Skeletal muscle tissue (tissue), 4 donors: ENCODE data around the gene TMEM81. TPM values are rescaled to one million over a fixed set of nuclear protein-coding genes. Genes with fewer than 3 reads are reported as not detected.

Experiments used
- H3K27ac ChIP-seq: one replicate; pipeline ENCODE4 v1.7.0; 2013; ENCODE audit warnings: mild to moderate bottlenecking, low read depth, low read length, inconsistent platforms
- H3K27me3 ChIP-seq, 3 donors: one replicate each; pipeline ENCODE4 v1.7.0; 2013; ENCODE audit warnings: low read length in 3 of 3; ENCODE audit not compliant: control insufficient read depth in 3 of 3, insufficient read depth in 3 of 3
- H3K36me3 ChIP-seq, 3 donors: one replicate each; pipeline ENCODE4 v1.7.0; 2013; ENCODE audit warnings: low read length in 3 of 3; ENCODE audit not compliant: control insufficient read depth in 3 of 3, insufficient read depth in 3 of 3
- H3K4me1 ChIP-seq, 3 donors: one replicate each; pipeline ENCODE4 v1.7.0; 2013; ENCODE audit warnings: low read length in 3 of 3, mild to moderate bottlenecking in 3 of 3; ENCODE audit not compliant: control insufficient read depth in 3 of 3, insufficient read depth in 3 of 3
- H3K4me3 ChIP-seq, 3 donors: one replicate each; pipeline ENCODE4 v1.7.0; 2013; ENCODE audit warnings: low read length in 3 of 3
- H3K9ac ChIP-seq, 3 donors: one replicate each; pipeline ENCODE4 v1.7.0; 2013; ENCODE audit warnings: low read length in 3 of 3, mild to moderate bottlenecking in 3 of 3, moderate library complexity in 2 of 3, low read depth in 1 of 3
- H3K9me3 ChIP-seq, 3 donors: one replicate each; pipeline ENCODE4 v1.7.0; 2013; ENCODE audit warnings: low read length in 3 of 3; ENCODE audit not compliant: control insufficient read depth in 3 of 3
- total RNA-seq: library from RNA; depleted of rRNA; stranded (reverse); fragments of >200 nt; gene quantifications from one replicate; pipeline ENCODE4 v1.2.3, GENCODE V29; 2014
- donor health status: Osteomylitis.

Gene TMEM81
- total RNA-seq, 1 donor from 2014 or later, result 0.52 TPM

GRCh38 chr1:205062319-205062718 is 21.9 kb downstream of the TMEM81 start:
- peaks cover 6 to 8% (median 8%) of the 10 kb centered on the region in 3 donors for H3K4me1 ChIP-seq
- no peak overlapping the region for H3K27ac ChIP-seq
- no peak overlapping the region for H3K4me3 ChIP-seq
- H3K36me3 ChIP-seq, result no peaks in the 10 kb centered on the region
- no peak overlapping the region for H3K9ac ChIP-seq
- H3K27me3 ChIP-seq, result peaks cover 0 to 4% (median 3%) of the 10 kb centered on the region in 3 donors
- no peaks in the 10 kb centered on the region for H3K9me3 ChIP-seq

GRCh38 chr1:205061665-205062069 is 22.6 kb downstream of the TMEM81 start:
- peaks cover 6 to 8% (median 8%) of the 10 kb centered on the region in 3 donors for H3K4me1 ChIP-seq
- no peak overlapping the region for H3K4me3 ChIP-seq
- H3K27me3 ChIP-seq, result peaks cover 0 to 8% (median 3%) of the 10 kb centered on the region in 3 donors
- H3K9ac ChIP-seq, result no peak overlapping the region
- H3K27ac ChIP-seq, result no peak overlapping the region
- H3K36me3 ChIP-seq, result no peaks in the 10 kb centered on the region
- H3K9me3 ChIP-seq, result no peaks in the 10 kb centered on the region

DNA sequence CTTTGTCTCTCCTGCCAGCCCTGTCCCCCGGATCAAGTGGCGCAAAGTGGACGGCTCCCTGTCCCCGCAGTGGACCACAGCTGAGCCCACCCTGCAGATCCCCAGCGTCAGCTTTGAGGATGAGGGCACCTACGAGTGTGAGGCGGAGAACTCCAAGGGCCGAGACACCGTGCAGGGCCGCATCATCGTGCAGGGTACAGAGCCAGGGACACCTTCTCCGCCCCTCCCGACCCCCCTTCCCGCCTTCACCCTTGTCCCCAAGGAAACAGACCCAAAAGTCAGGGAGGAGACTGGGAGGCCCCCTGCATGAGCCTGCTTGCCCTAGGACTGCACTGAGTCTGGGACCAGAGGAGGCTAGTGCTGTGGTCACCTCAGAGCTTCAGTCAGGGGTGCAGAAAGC is 23.0 kb downstream of the TMEM81 start:
- Histone ChIP-seq H3K27ac (no peak overlapping the region), H3K9ac (no peak overlapping the region), H3K4me1 (peaks cover 6 to 8% (median 8%) of the 10 kb centered on the region in 3 donors), H3K36me3 (no peaks in the 10 kb centered on the region), H3K4me3 (no peak overlapping the region), H3K9me3 (no peaks in the 10 kb centered on the region), H3K27me3 (peaks cover 0 to 12% (median 3%) of the 10 kb centered on the region in 3 donors)

- no peaks in the 10 kb centered on the region for H3K36me3 ChIP-seq
- peaks cover 6 to 8% (median 8%) of the 10 kb centered on the region in 3 donors for H3K4me1 ChIP-seq
- H3K9ac ChIP-seq, result no peak overlapping the region
- H3K9me3 ChIP-seq, result no peaks in the 10 kb centered on the region
- H3K27ac ChIP-seq, result no peak overlapping the region
- H3K27me3 ChIP-seq, result peaks cover 0 to 12% (median 3%) of the 10 kb centered on the region in 3 donors
- H3K4me3 ChIP-seq, result no peak overlapping the region
Observed at GRCh38 chr1:205060746-205061145, 23.5 kb downstream of the TMEM81 start.

- Histone ChIP-seq H3K9me3 (no peaks in the 10 kb centered on the region), H3K27ac (no peak overlapping the region), H3K4me1 (peaks cover 6 to 8% (median 8%) of the 10 kb centered on the region in 3 donors), H3K27me3 (peaks cover 0 to 8% (median 3%) of the 10 kb centered on the region in 3 donors), H3K36me3 (no peaks in the 10 kb centered on the region), H3K4me3 (no peak overlapping the region), H3K9ac (no peak overlapping the region)
Observed at GRCh38 chr1:205059660-205060059, 24.6 kb downstream of the TMEM81 start.

DNA sequence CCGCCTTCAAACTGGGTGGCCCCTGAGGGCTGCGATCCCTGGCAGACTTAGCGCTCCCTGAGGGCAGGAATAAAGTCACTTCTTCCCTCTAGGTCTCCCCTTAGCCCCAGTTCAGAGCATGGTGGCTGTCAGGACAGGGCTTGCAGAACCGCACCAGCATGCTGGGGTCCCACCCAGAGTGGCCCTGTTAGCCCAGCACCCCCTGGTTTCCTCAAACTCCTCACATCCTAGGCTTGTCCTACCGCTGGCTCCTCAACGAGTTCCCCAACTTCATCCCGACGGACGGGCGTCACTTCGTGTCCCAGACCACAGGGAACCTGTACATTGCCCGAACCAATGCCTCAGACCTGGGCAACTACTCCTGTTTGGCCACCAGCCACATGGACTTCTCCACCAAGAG is 25.4 kb downstream of the TMEM81 start:
- H3K9me3 ChIP-seq, result no peaks in the 10 kb centered on the region
- no peaks in the 10 kb centered on the region for H3K36me3 ChIP-seq
- no peak overlapping the region for H3K4me3 ChIP-seq
- no peak overlapping the region for H3K9ac ChIP-seq
- H3K27ac ChIP-seq, result no peak overlapping the region
- H3K4me1 ChIP-seq, result peaks cover 6 to 8% (median 8%) of the 10 kb centered on the region in 3 donors
- H3K27me3 ChIP-seq, result peaks cover 3 to 9% (median 8%) of the 10 kb centered on the region in 3 donors

- Histone ChIP-seq H3K9me3 (no peaks in the 10 kb centered on the region), H3K4me1 (peaks cover 6 to 8% (median 8%) of the 10 kb centered on the region in 3 donors), H3K27me3 (peaks cover 4 to 10% (median 8%) of the 10 kb centered on the region in 3 donors), H3K27ac (no peak overlapping the region), H3K9ac (no peak overlapping the region), H3K36me3 (no peaks in the 10 kb centered on the region), H3K4me3 (no peak overlapping the region)
Observed at GRCh38 chr1:205057808-205058575, 26.3 kb downstream of the TMEM81 start.

DNA sequence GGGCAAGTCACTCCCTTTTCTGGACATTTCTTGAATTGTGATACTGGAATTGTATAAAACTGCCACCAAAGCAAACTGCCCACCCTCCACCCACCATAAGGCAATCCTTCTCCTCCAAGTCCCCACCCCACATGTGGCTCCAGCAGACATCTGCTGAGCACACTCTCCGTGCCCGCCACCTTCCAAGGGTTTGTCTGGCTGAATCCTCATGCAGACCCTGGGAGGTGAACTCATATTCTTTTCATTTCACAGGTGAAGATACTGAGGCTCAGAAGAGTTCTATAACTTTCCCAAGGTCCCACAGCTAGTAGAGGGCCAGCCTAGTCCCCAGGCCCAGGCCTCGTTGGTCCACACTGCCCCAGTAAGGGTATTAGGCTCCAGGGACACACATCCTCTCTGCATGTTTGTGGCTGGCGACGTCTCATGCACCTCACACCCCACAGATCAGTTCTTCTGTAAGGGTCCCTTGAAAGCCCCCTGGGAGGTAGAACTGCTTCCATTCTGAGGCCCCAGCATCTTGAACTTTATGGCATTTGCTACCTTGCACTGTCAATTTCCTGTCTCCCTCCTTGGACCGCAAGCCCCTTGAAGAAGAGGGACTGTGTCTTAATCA is 27.2 kb downstream of the TMEM81 start:
- Histone ChIP-seq H3K9me3 (no peaks in the 10 kb centered on the region), H3K9ac (no peak overlapping the region), H3K4me1 (peaks cover 5 to 7% (median 5%) of the 10 kb centered on the region in 3 donors), H3K36me3 (no peaks in the 10 kb centered on the region), H3K27ac (no peak overlapping the region), H3K27me3 (peaks cover 4 to 13% (median 12%) of the 10 kb centered on the region in 3 donors), H3K4me3 (no peak overlapping the region)

DNA sequence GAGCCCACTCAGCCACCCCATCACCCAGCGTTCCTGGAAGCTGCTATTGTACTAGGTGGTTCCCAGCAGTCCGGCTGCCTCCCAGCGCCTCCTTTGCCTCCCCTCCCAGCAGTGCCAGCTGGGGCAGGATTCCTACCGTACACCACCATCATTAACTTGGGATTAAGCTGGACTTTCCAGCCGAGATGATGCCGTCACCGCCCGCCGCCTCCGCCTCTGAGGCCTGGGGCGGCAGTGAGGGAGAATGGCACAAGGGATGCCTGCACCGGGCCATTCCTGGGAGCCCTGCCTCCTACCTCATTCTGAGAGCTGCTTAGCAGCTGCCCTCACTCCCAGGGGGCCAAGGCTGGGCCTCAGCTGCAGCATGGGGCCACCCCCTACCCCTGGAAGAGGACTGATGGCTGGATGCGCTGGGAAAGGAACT is 28.1 kb downstream of the TMEM81 start:
- H3K4me1 ChIP-seq, result no peaks in the 10 kb centered on the region
- no peak overlapping the region for H3K9ac ChIP-seq
- H3K36me3 ChIP-seq, result no peaks in the 10 kb centered on the region
- peaks cover 4 to 13% (median 12%) of the 10 kb centered on the region in 3 donors for H3K27me3 ChIP-seq
- H3K27ac ChIP-seq, result no peak overlapping the region
- no peak overlapping the region for H3K4me3 ChIP-seq
- H3K9me3 ChIP-seq, result no peaks in the 10 kb centered on the region

- H3K9me3 ChIP-seq, result no peaks in the 10 kb centered on the region
- H3K9ac ChIP-seq, result no peak overlapping the region
- peaks cover 4 to 20% (median 20%) of the 10 kb centered on the region in 3 donors for H3K27me3 ChIP-seq
- no peak overlapping the region for H3K4me3 ChIP-seq
- H3K4me1 ChIP-seq, result no peaks in the 10 kb centered on the region
- no peaks in the 10 kb centered on the region for H3K36me3 ChIP-seq
- H3K27ac ChIP-seq, result no peak overlapping the region
Observed at GRCh38 chr1:205054013-205054412, 30.2 kb downstream of the TMEM81 start.
